ENCODE measurements around the gene PLXND1.
A peak's percentile ranks its signal among the peaks of the same experiment; 100 is the strongest.

The PLXND1 gene

DNA sequence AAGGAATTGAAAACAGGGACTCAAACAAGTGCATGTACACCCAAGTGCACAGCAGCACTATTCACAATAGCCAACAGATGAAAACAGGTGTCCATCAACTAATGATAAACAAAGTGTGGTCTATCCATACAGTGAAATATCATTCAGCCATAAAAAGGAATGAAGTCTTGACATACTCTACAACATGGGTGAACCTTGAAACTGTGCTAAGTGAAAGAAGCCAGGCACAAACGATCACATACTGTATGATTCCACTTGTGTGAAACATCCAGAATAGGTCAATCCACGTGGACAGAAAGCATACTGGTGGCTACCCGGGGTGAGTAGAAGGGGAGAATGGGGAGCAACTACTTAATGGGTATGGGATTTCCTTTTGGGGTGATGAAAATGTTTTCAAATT is 29.6 kb upstream of the PLXND1 start:
- Histone ChIP-seq H3K9ac (ENCODE audit: low read depth, low read length) (no peak overlapping the region), H3K36me3 (ENCODE audit: insufficient read depth, low read length) (no peaks in the 10 kb centered on the region), H3K9me3 (ENCODE audit: control insufficient read depth, insufficient read depth, low read length) (peaks cover 12% of the 10 kb centered on the region; the same call in 1 of the 2 replicates), H3K4me1 (ENCODE audit: insufficient read depth, low read length) (no peaks in the 10 kb centered on the region)

DNA sequence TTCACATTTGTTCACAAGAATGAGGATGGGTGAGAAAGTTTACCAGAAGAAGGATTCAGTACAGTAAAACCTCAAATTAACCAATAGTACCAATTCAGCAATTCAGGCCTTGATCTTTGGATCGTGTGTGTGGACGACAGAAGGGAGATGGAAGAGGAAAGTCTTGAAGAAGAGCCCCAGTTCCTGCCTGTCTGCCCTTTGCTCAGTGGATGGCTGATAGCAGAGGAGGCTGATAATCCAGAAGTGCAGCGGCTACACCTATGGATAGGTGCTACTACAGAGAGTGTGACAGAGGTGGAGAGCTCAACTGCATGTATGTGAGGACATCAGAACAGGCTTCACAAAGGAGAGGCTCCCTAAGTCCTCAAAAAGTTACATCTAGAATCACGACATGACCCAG is 29.2 kb upstream of the PLXND1 start:
- H3K9me3 ChIP-seq (ENCODE audit: control insufficient read depth, insufficient read depth, low read length), result peaks cover 12% of the 10 kb centered on the region; the same call in 1 of the 2 replicates
- no peak overlapping the region for H3K9ac ChIP-seq (ENCODE audit: low read depth, low read length)
- no peaks in the 10 kb centered on the region for H3K4me1 ChIP-seq (ENCODE audit: insufficient read depth, low read length)
- no peaks in the 10 kb centered on the region for H3K36me3 ChIP-seq (ENCODE audit: insufficient read depth, low read length)

DNA sequence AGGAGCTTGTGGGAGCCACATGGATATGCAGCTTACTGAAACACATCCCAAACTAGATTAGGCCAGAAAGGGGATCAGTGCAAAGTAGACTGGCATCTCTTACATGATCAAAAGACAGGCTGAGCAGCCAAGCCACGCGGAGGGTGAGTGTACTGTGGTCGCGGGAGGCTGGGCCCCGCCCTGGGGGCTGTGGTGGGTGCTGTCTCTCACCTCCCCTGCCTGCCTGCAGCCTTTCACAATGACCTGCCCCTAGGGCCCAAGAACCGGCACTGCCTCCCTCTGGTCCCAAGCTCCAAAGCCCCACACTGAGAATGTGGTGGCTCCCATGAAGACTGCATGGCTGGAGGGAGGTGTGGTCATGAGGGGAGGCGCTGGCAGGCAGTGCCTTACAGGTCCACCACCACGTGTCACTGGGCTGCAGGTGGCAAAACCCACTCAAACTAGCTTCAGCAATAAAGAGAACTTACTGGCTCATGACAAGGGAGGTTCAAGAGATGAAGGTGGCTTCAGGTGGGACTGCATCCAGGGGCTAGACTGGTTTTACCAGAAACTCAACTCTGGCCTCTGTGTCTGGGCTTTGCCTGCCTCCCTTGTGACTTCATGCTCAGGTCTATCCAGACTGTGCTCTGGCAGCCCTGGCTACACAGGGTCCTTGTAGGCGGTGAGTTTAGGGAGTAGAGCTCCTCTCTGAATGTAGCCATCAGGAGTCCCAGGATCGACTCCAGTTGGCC is 27.4 kb upstream of the PLXND1 start:
- Histone ChIP-seq H3K4me1 (ENCODE audit: insufficient read depth, low read length) (no peaks in the 10 kb centered on the region; the same call in 1 of the 2 replicates), H3K36me3 (ENCODE audit: insufficient read depth, low read length) (no peaks in the 10 kb centered on the region), H3K9ac (ENCODE audit: low read depth, low read length) (no peak overlapping the region), H3K9me3 (ENCODE audit: control insufficient read depth, insufficient read depth, low read length) (peaks cover 12% of the 10 kb centered on the region; the same call in 1 of the 2 replicates)

DNA sequence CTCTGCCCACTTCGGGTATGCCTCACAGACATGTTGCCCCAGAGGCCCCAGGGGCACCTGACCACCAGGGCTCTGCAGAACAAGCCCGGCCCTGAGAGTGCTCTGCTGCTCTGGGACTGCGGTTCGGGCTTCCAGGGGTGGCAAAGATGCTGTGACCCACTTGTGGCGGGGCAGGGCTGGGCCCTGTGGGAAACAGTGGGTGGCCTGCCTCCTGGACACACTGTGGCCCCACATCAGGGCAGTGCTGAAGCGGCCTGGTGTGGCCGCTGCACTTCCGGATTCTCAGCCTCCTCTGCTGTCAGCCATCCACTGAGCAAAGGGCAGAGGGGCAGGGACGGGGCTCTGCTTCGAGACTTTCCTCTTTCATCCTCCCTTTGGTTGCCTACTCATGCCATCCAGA is 26.5 kb upstream of the PLXND1 start:
- Histone ChIP-seq H3K36me3 (ENCODE audit: insufficient read depth, low read length) (no peaks in the 10 kb centered on the region), H3K9me3 (ENCODE audit: control insufficient read depth, insufficient read depth, low read length) (peaks cover 12% of the 10 kb centered on the region; the same call in 1 of the 2 replicates), H3K9ac (ENCODE audit: low read depth, low read length) (no peak overlapping the region), H3K4me1 (ENCODE audit: insufficient read depth, low read length) (no peaks in the 10 kb centered on the region; the same call in 1 of the 2 replicates)

DNA sequence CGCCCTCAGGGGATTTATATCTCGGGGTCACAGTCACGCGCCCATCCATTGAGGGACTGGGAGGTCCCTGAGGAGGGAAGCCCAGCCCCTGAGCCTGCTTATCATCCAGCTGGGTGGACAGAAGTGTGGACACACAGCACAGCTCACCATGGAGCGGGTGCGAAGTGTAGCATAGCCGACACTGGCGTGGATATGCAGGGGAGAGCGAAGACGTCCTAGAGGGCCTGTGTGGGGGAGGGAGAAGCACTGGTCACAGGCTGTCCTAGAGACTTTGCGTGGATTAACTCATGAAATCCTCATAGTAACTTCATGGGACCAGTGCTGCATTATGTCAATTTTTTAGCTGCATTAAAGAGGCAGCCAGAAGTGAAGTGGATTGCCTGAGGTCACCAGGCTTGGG is 26.1 kb upstream of the PLXND1 start:
- Histone ChIP-seq H3K36me3 (ENCODE audit: insufficient read depth, low read length) (no peaks in the 10 kb centered on the region), H3K9ac (ENCODE audit: low read depth, low read length) (no peak overlapping the region), H3K9me3 (ENCODE audit: control insufficient read depth, insufficient read depth, low read length) (peaks cover 12% of the 10 kb centered on the region; the same call in 1 of the 2 replicates), H3K4me1 (ENCODE audit: insufficient read depth, low read length) (no peaks in the 10 kb centered on the region; the same call in 1 of the 2 replicates)

DNA sequence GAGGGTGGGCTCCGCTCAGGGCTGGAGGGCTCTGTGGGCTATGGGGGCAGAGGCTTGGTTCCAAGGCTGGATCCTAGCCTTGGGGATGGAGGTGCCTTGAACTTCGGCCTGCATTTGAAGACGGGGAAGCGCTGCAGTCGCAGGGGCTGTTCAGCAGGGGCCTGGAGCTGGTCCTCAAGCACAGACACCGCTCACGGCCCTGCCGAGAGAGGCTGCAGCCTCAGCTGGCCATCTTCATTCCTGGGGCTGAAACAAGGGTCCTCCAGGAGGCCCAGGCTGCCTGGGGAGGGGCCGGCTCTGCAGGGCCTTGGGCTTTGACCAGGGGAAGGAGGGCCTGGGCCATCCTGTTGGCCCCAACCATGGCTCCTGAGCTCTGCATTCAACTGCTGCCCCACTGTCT is 25.6 kb upstream of the PLXND1 start:
- H3K9me3 ChIP-seq (ENCODE audit: control insufficient read depth, insufficient read depth, low read length), result peaks cover 12% of the 10 kb centered on the region; the same call in 1 of the 2 replicates
- H3K4me1 ChIP-seq (ENCODE audit: insufficient read depth, low read length), result no peaks in the 10 kb centered on the region; the same call in 1 of the 2 replicates

DNA sequence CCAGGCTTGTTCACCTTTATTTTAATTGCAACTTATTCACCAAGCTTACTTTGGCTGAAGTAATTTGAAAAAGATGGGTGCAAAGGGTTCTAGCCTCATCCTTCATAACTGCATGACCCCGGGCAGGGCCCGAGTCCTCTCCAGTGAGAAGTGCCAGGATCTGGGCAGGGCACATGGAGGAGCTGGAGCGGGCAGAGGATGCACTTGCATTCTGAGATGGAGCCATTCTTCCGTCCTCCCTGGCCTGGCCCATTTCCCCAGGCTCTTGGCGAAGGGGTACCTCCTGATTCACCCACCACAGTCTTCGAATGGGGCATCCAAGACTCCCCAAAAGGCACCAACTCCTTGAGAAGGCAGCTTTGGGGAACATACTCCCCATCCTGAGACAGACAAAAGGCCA is 22.5 kb upstream of the PLXND1 start:
- no peak overlapping the region; the same call in 1 of the 2 replicates for H3K9ac ChIP-seq (ENCODE audit: low read depth, low read length)
- H3K4me1 ChIP-seq (ENCODE audit: insufficient read depth, low read length), result peaks cover 10% of the 10 kb centered on the region; the same call in 1 of the 2 replicates
- no peaks in the 10 kb centered on the region for H3K9me3 ChIP-seq (ENCODE audit: control insufficient read depth, insufficient read depth, low read length)
- H3K36me3 ChIP-seq (ENCODE audit: insufficient read depth, low read length), result no peaks in the 10 kb centered on the region

More for the DNA sequence above, 25.6 kb upstream of the PLXND1 start:
- no peak overlapping the region for H3K9ac ChIP-seq (ENCODE audit: low read depth, low read length)
- no peaks in the 10 kb centered on the region for H3K36me3 ChIP-seq (ENCODE audit: insufficient read depth, low read length)

DNA sequence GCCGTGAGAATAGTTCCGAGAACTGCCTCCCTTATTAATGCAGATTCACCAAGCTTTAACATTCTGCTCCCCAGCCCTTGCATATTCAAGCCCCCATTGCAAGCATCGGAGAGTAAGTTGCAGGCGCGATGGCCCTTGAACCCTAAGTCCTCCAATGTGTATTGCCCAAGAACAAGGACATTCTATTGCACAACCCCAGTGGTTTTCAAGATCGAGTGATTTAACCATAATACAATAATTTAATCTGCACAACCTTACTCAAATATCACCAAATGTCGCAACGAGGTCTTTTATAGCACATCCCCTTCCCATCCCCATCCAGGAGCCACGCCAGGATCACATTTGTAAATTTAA is 21.7 kb upstream of the PLXND1 start:
- H3K9me3 ChIP-seq (ENCODE audit: control insufficient read depth, insufficient read depth, low read length), result no peaks in the 10 kb centered on the region
- no peaks in the 10 kb centered on the region for H3K36me3 ChIP-seq (ENCODE audit: insufficient read depth, low read length)
- peak overlapping the region; percentile 88 for H3K9ac ChIP-seq (ENCODE audit: low read depth, low read length)
- peaks cover 10% of the 10 kb centered on the region; the same call in 1 of the 2 replicates for H3K4me1 ChIP-seq (ENCODE audit: insufficient read depth, low read length)

DNA sequence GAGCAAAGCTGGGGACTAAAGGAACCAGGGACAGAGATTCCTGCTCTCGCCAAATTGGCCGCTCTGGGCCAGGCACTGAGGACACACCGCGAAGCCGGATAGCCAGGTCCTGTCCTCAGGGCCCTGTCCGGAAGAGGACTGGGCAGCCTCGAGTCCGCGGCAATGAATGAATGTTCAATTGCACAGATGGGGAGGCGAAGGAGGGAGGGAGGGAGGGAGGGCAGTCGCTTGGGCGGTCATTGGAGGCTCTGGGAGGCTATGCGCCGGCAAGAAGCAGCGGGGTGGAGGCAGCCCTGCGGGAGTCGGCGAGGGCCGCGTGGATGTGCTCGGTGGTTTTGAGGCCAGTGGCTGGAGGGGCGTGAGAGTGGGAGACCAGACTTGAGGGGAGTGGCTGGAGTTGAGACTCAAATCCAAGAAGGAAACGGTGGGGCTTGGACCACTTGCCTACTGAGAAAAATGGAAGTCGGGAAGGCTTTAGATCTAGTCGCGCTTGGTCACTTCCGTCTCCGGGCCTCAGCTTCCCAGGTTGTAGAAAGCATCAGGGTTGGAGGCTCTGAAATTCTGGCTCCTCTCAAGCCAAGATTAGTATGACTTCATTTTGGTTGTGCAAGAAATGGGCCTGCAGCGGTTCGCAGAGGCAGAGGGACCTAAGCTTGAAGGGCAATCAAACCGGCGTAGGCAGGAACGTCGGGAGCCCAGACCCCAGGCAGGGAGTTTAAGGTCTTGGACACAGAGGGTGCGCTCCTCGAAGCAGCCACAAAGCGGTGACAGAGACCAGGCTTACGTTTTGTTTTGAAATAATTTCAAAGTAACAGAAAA is 21.1 kb upstream of the PLXND1 start:
- no peaks in the 10 kb centered on the region for H3K9me3 ChIP-seq (ENCODE audit: control insufficient read depth, insufficient read depth, low read length)
- H3K9ac ChIP-seq (ENCODE audit: low read depth, low read length), result peak overlapping the region; percentile 88
- H3K4me1 ChIP-seq (ENCODE audit: insufficient read depth, low read length), result peaks cover 10% of the 10 kb centered on the region; the same call in 1 of the 2 replicates
- H3K36me3 ChIP-seq (ENCODE audit: insufficient read depth, low read length), result no peaks in the 10 kb centered on the region

DNA sequence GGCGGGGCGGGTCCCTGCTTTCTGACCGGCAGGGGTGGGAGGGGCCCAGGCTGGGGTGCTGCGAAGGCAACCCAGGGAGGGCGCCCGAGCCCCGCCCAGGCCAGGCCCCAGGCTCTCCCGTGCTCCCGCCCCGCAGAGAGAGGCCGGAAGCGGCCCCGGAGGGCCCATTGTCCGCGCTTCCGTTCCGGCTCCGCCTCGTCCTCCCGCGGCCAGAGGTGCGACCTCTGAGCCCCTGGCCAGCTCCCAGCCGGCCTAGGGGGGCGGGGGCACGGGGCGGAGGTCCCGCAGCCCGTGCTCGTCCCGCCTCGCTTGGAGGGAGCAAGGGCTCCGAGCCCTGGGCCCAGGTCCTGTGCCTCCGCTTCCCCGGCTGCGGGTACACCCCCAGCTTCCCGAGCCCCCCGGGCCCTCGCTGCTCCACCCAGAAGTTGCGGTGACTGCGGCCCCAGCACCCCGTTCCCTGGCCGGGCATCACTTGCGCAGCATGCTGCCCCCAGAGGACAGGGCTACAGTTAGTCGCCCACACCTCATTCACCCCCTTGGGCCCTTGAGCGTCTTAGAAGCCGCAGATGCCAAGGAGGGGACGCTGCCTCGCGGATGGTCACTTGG is 20.4 kb upstream of the PLXND1 start:
- peaks cover 10% of the 10 kb centered on the region; the same call in 1 of the 2 replicates for H3K4me1 ChIP-seq (ENCODE audit: insufficient read depth, low read length)
- no peaks in the 10 kb centered on the region for H3K9me3 ChIP-seq (ENCODE audit: control insufficient read depth, insufficient read depth, low read length)
- no peaks in the 10 kb centered on the region for H3K36me3 ChIP-seq (ENCODE audit: insufficient read depth, low read length)
- peak overlapping the region; percentile 88 for H3K9ac ChIP-seq (ENCODE audit: low read depth, low read length)

DNA sequence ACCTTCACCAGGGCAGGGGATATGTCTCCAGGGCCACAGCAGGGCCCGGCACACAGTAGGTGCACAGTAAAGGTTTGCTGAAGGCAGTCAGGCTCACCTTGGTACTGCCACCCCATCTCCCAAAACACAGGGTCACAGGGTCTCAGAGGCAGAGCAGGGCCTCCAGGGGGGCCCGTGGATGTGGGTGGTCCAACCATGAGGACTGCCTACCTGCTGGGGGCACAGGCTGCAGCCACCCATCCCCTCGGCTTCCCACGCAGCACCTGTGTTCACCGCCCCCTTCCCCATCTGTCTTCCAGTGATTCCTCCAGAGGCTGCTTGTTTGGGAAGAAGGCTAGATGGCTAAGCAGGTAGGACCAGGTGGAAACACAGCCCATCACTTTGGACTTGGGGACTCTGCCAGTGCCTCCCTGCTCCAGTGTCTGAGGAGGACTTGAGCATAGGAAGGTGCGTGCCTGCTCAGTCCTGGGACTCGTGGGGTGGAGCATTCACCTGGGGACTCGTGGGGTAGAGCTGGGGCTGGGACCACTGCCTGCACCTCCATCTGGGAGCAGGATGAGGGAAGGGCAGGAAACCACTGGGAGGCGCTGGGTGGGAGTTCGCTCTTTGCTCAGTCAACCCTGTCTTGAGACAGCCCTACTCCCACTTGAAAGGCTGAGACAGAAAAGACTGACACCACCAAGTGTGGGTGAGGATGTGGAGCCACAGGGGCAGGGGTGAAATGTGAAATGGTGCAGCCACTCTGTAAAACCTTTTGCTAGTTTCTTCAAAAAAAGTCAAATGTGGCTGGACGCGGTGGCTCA is 18.8 kb upstream of the PLXND1 start:
- Histone ChIP-seq H3K36me3 (ENCODE audit: insufficient read depth, low read length) (no peaks in the 10 kb centered on the region), H3K9ac (ENCODE audit: low read depth, low read length) (peak overlapping the region; percentile 34; the same call in 1 of the 2 replicates), H3K4me1 (ENCODE audit: insufficient read depth, low read length) (peaks cover 10% of the 10 kb centered on the region; the same call in 1 of the 2 replicates), H3K9me3 (ENCODE audit: control insufficient read depth, insufficient read depth, low read length) (no peaks in the 10 kb centered on the region)

DNA sequence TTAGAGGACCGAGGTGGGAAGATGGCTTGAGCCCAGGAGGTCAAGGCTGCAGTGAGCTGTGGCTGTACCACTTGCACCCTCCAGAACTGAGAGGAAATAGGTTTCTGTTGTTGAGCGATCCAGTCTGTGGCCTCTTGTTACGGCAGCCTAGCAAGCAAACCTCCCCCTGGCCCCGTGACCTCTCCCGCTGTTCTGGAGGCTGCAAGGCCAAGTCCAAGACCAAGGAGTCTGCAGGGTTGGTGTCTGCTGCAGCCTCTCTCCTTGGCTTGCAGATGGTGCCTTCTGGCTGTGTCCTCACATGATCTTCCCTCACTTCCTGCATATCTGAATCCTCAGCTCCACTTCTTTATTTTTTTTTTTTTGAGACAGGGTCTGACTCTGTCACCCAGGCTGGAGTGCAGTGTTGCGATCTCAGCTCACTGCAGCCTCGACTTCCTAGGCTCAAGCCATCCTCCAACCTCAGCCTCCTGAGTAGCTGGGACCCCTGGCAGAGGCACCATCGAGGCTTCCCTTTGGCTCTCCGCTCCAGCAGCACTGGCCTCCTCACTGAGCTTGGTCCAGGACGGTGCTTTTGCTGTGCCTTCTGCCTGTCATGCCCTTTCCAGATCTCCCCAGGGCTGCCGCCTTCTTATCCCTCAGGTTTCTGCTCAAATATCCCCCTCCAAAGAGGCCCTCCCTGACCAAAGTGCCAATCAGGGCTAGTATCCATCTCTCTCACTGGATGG is 18.0 kb upstream of the PLXND1 start:
- peaks cover 11% of the 10 kb centered on the region; the same call in 1 of the 2 replicates for H3K4me1 ChIP-seq (ENCODE audit: insufficient read depth, low read length)
- no peaks in the 10 kb centered on the region for H3K36me3 ChIP-seq (ENCODE audit: insufficient read depth, low read length)
- H3K9me3 ChIP-seq (ENCODE audit: control insufficient read depth, insufficient read depth, low read length), result no peaks in the 10 kb centered on the region
- no peak overlapping the region for H3K9ac ChIP-seq (ENCODE audit: low read depth, low read length)

DNA sequence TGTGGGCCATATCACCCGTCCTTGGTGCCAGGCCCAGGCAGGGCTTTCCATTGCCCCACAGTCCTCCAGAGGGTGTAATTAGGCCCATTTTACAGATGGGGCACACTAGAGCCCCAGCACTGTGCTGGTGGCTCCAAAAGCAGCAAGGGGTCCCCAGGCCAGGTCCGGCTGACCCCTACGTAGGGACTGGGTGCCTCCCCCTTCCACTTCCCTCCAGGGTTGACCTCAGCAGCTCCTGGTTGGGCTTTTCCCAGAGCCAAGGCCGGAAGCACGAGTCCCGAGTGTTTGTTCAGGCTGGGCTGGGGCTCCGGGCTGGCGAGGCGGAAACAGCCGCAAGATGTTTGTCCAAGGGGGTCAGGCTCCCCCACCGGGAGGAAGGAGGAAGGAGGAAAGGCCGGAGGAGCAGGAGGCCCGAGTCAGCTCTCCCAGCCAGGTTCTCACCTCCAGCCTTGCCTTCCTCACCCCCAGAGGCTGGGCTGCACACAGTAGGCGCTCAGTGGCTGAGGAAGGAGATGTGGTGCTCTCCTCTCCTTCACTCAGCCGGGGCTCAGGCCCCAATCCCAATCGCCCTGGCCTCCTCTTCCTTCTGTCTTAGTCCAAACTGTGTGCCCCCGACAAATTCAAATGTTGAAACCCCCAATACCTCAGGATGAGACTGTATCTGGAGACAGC is 17.1 kb upstream of the PLXND1 start:
- Histone ChIP-seq H3K9me3 (ENCODE audit: control insufficient read depth, insufficient read depth, low read length) (no peaks in the 10 kb centered on the region), H3K4me1 (ENCODE audit: insufficient read depth, low read length) (peaks cover 20% of the 10 kb centered on the region; the same call in 1 of the 2 replicates), H3K36me3 (ENCODE audit: insufficient read depth, low read length) (no peaks in the 10 kb centered on the region), H3K9ac (ENCODE audit: low read depth, low read length) (no peak overlapping the region)

Data from ES-I3 (cell line).